IMR-90 (cell line): Measurements from ENCODE around the gene SH2B2. TPM values are rescaled to one million over a fixed set of nuclear protein-coding genes. Genes with fewer than 3 reads are reported as not detected.
"Not testable (repeated sequence)": the region's sequence is repeated elsewhere in the genome, so short reads cannot be mapped to it uniquely, and the experiment has no call there.

Experiments used
- ATAC-seq: fragments of 200-7000 bp; cut with Tn5 transposase; 2 replicates; pipeline ENCODE4 v1.9.1; 2020; ENCODE audit warnings: low read depth, mild to moderate bottlenecking, moderate library complexity
- BruUV-seq: library from RNA; stranded (reverse); fragments of 400-500 nt; replicated peaks from 2 replicates; lab custom pipeline; 2021; lab: Mats Ljungman, UMichigan
- CTCF ChIA-PET: fragments of 300-600 bp; formaldehyde crosslinking; extraction: SDS; loops from one replicate; lab custom pipeline; 2021; ENCODE audit warnings: antibody characterized with exemption; lab: Yijun Ruan, JAX
- POLR2A ChIA-PET: fragments of 300-600 bp; sonication (Branson Sonifier 250); formaldehyde crosslinking; loops from one replicate; lab custom pipeline; 2022; ENCODE audit warnings: antibody characterized with exemption; ENCODE audit not compliant: unreplicated experiment; lab: Charles Lee
- DNase-seq: peaks from one replicate; pipeline ENCODE4 v3.0.0; 2013
- H2AFZ ChIP-seq: replicated peaks from 2 replicates; pipeline ENCODE3; 2013; ENCODE audit warnings: low read length, mild to moderate bottlenecking; ENCODE audit not compliant: poor library complexity
- H2AK5ac ChIP-seq: 2 replicates; pipeline ENCODE4 v1.6.1; 2013; ENCODE audit warnings: low read depth, low read length, inconsistent platforms
- H2AK9ac ChIP-seq: replicated peaks from 2 replicates; pipeline ENCODE3; 2013; ENCODE audit warnings: mild to moderate bottlenecking, low read depth, low read length, moderate library complexity; ENCODE audit not compliant: poor library complexity
- H2BK120ac ChIP-seq: 2 replicates; pipeline ENCODE4 v1.6.1; 2013; ENCODE audit warnings: low read depth, low read length, inconsistent platforms
- H2BK15ac ChIP-seq: 3 replicates; pipeline ENCODE4 v1.6.1; 2013; ENCODE audit warnings: low read depth, low read length, inconsistent platforms
- H2BK20ac ChIP-seq: 2 replicates; pipeline ENCODE4 v1.6.1; 2013; ENCODE audit warnings: low read depth, mild to moderate bottlenecking, inconsistent platforms, low read length, moderate library complexity
- H2BK5ac ChIP-seq: 2 replicates; pipeline ENCODE4 v1.6.1; 2013; ENCODE audit warnings: mild to moderate bottlenecking, low read depth, low read length, inconsistent platforms; ENCODE audit not compliant: poor library complexity, severe bottlenecking
- H3K14ac ChIP-seq: replicated peaks from 2 replicates; pipeline ENCODE4 v1.6.1; 2013; ENCODE audit warnings: low read depth, low read length, inconsistent platforms
- H3K18ac ChIP-seq: 2 replicates; pipeline ENCODE4 v1.6.1; 2013; ENCODE audit warnings: low read depth, low read length, control low read depth
- H3K23ac ChIP-seq: 2 replicates; pipeline ENCODE4 v1.6.1; 2013; ENCODE audit warnings: low read depth, low read length, inconsistent platforms
- H3K27ac ChIP-seq: 2 replicates; pipeline ENCODE4 v1.5.1; 2013; ENCODE audit warnings: mild to moderate bottlenecking, control low read depth, low read length; ENCODE audit not compliant: insufficient read depth
- H3K27me3 ChIP-seq: 2 replicates; pipeline ENCODE4 v1.6.1; 2013; ENCODE audit warnings: low read length; ENCODE audit not compliant: control insufficient read depth, insufficient read depth
- H3K36me3 ChIP-seq: 2 replicates; pipeline ENCODE4 v1.6.1; 2013; ENCODE audit warnings: low read length, mixed read lengths; ENCODE audit not compliant: control insufficient read depth, insufficient read depth
- H3K4ac ChIP-seq: 2 replicates; pipeline ENCODE4 v1.6.1; 2013; ENCODE audit warnings: low read depth, low read length, inconsistent platforms
- H3K4me1 ChIP-seq: 2 replicates; pipeline ENCODE4 v1.6.1; 2013; ENCODE audit warnings: low read length, mixed read lengths; ENCODE audit not compliant: control insufficient read depth, insufficient read depth
- H3K4me2 ChIP-seq: 2 replicates; pipeline ENCODE4 v1.6.1; 2013; ENCODE audit warnings: low read depth, mild to moderate bottlenecking, control low read depth, low read length, moderate library complexity
- H3K4me3 ChIP-seq: 2 replicates; pipeline ENCODE4 v1.5.1; 2013; ENCODE audit warnings: low read depth, mild to moderate bottlenecking, control low read depth, low read length, moderate library complexity; ENCODE audit not compliant: insufficient read depth
- H3K56ac ChIP-seq: 2 replicates; pipeline ENCODE4 v1.6.1; 2013; ENCODE audit warnings: low read length, inconsistent platforms; ENCODE audit not compliant: insufficient read depth; ENCODE audit errors: extremely low read depth
- H3K79me1 ChIP-seq, 2 experiments: 2 replicates each; pipeline ENCODE4 v1.6.1; 2013; ENCODE audit warnings: low read length in 2 of 2, inconsistent platforms in 1 of 2, low read depth in 1 of 2
- H3K9ac ChIP-seq: 2 replicates; pipeline ENCODE4 v1.6.1; 2013; ENCODE audit warnings: low read depth, low read length, control low read depth
- H3K9me1 ChIP-seq: 2 replicates; pipeline ENCODE4 v1.6.1; 2013; ENCODE audit warnings: low read length, inconsistent platforms; ENCODE audit not compliant: insufficient read depth
- H3K9me3 ChIP-seq: 2 replicates; pipeline ENCODE4 v1.6.1; 2013; ENCODE audit warnings: low read length; ENCODE audit not compliant: control insufficient read depth, insufficient read depth
- H4K20me1 ChIP-seq: 2 replicates; pipeline ENCODE4 v1.6.1; 2013; ENCODE audit warnings: low read length, inconsistent platforms; ENCODE audit not compliant: insufficient read depth
- H4K5ac ChIP-seq: 2 replicates; pipeline ENCODE4 v1.6.1; 2013; ENCODE audit warnings: mild to moderate bottlenecking, low read depth, low read length, control low read depth
- H4K8ac ChIP-seq, 2 experiments: 2 replicates each; pipeline ENCODE4 v1.6.1; 2013; ENCODE audit warnings: low read depth in 2 of 2, low read length in 2 of 2, control low read depth in 1 of 2, inconsistent platforms in 1 of 2
- H4K91ac ChIP-seq: 2 replicates; pipeline ENCODE4 v1.6.1; 2013; ENCODE audit warnings: low read depth, low read length, inconsistent platforms; ENCODE audit not compliant: insufficient read depth
- WGBS, 2 experiments: methylation state at CpG; one replicate each; pipeline versions ENCODE4 v1.1.5 to v1.1.7; 2013; ENCODE audit warnings: missing lambda C conversion rate in 2 of 2; ENCODE audit not compliant: insufficient read length in 1 of 2; ENCODE audit errors: extremely low coverage in 2 of 2; 5-methylcytosine and 5-hydroxymethylcytosine counted together
- dilution Hi-C: fragments of 300-500 bp; cut with HindIII; formaldehyde crosslinking; loops from one replicate; pipeline ENCODE4 v1.14.3; 2018; ENCODE audit warnings: low sequenced_read_pairs; ENCODE audit not compliant: unreplicated experiment
- in situ Hi-C: fragments of 300-500 bp; cut with MboI; formaldehyde crosslinking; loops from 3 replicates; pipeline ENCODE4 v1.14.3; 2019; ENCODE audit warnings: low sequenced_read_pairs, inconsistent platforms, mixed read lengths
- intact Hi-C: fragments of 100-400 bp; cut with micrococcal nuclease; formaldehyde crosslinking; loops from 2 replicates; pipeline ENCODE4 v1.10.0; 2022
- polyA plus RNA-seq, 3 experiments: library from polyadenylated mRNA; depleted of rRNA; stranded (reverse); fragments of >200 nt; gene quantifications; 2 replicates each; pipeline ENCODE4 v1.2.3, GENCODE V29; 2012; ENCODE audit warnings: low replicate concordance in 1 of 3
- total RNA-seq: library from RNA; depleted of rRNA; stranded (reverse); fragments of >200 nt; gene quantifications from 2 replicates; pipeline ENCODE4 v1.2.3, GENCODE V29; 2012

SH2B2 gene
- total and polyA plus RNA-seq, 2 of the 4 experiments (the other 2 are of a cell fraction): 0.36 to 0.99 TPM

DNA sequence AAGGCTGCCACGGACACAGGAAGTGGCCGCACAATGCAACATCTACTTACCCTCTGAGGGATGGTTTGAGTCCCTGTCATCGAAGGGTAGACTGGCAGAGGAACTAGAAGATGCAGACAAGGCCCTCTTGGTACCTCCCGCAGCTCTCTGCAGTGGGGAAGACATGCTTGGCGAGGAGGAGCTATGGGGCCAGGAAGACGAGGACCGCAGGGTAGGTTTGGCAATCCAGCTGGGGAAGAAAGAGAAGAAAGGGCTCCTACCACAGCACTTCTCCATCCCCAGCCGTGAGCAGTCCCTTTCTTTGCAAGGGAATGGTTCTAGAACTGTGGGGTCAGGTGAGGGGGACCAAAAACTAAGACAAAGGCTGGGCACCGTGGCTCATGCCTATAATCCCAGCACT is 42.7 kb downstream of the SH2B2 start:
- POLR2A ChIA-PET, H2BK15ac ChIP-seq, H2BK5ac ChIP-seq, H2AK5ac ChIP-seq, H3K9me3 ChIP-seq, H4K5ac ChIP-seq, H2BK120ac ChIP-seq, intact Hi-C loops, H4K20me1 ChIP-seq, H3K27ac ChIP-seq, H3K4ac ChIP-seq, dilution Hi-C loops, DNase-seq, H3K14ac ChIP-seq, H3K4me1 ChIP-seq, BruUV-seq, ATAC-seq, H3K23ac ChIP-seq, H3K9ac ChIP-seq, H3K9me1 ChIP-seq, H3K18ac ChIP-seq, H2AK9ac ChIP-seq, in situ Hi-C loops, H4K8ac ChIP-seq, H3K4me3 ChIP-seq, H3K4me2 ChIP-seq, H2BK20ac ChIP-seq, H3K56ac ChIP-seq, H4K91ac ChIP-seq, H3K79me1 ChIP-seq, CTCF ChIA-PET, H3K36me3 ChIP-seq, H2AFZ ChIP-seq: not testable (repeated sequence)
- H3K27me3 ChIP-seq: peaks cover 20% of the 10 kb centered on the region
- WGBS, 2 experiments: no CpG with 5 or more reads among the region's 9 CpGs

DNA sequence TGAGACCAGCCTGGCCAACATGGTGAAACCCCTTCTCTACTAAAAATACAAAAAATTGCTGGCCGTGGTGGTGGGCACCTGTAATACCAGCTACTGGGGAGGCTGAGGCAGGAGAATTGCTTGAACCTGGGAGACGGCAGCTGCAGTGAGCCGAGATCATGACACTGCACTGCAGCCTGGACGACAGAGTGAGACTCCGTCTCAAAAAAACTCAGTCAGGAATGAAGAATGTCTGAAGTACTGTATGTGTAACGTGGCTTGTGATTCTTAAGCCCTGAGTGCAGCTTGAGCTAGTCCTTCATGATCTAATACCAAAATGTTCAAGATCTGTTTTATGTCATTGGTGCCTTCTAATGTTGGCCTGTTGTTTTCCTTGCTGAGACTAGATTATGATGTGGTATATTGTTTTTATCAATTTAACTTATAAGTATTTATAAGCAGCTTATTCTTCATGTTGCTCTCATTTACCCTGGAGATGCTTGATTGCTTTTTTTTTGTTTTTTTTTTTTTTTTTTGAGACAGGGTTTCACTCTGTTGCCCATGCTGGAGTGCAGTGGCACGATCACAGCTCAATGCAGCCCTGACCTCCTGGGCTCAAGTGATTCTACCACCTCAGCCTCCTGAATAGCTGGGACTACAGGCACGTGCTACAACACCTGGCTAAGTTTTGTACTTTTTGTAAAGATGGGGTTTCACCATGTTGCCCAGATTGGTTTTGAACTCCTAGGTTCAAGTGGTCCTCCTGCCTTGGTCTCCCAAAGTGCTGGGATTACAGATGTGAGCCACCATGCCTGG is 44.2 kb downstream of the SH2B2 start:
- H2BK20ac ChIP-seq, intact Hi-C loops, H2AK5ac ChIP-seq, H3K9me1 ChIP-seq, DNase-seq, ATAC-seq, dilution Hi-C loops, H3K56ac ChIP-seq, H3K36me3 ChIP-seq, H3K27ac ChIP-seq, H3K79me1 ChIP-seq, H2AFZ ChIP-seq, H3K4me3 ChIP-seq, H4K91ac ChIP-seq, H2BK5ac ChIP-seq, H3K14ac ChIP-seq, H2AK9ac ChIP-seq, H3K9ac ChIP-seq, H4K8ac ChIP-seq, H4K20me1 ChIP-seq, POLR2A ChIA-PET, H3K4ac ChIP-seq, H3K9me3 ChIP-seq, H3K23ac ChIP-seq, H4K5ac ChIP-seq, H2BK120ac ChIP-seq, BruUV-seq, H2BK15ac ChIP-seq, H3K18ac ChIP-seq, in situ Hi-C loops, H3K4me2 ChIP-seq, H3K4me1 ChIP-seq: not testable (repeated sequence)
- CTCF ChIA-PET: interaction anchor here (0.6 kb wide), 1 partner anchor 63 kb away, joined by 5 read pairs; no protein-coding TSS in a partner anchor
- peaks cover 20% of the 10 kb centered on the region for H3K27me3 ChIP-seq
- WGBS, 2 experiments: 73% methylated on average over 5 of the region's 8 CpGs; no CpG with 5 or more reads in 1 of the 2 experiments
